ENCODE results near the gene TMEM150C.

The TMEM150C gene

GRCh38 chr4:82469791-82470345 is 91.9 kb downstream of the TMEM150C start:
- DNase-seq = no peak

GRCh38 chr4:82467471-82467870 is 94.3 kb downstream of the TMEM150C start:
- no peak for DNase-seq

GRCh38 chr4:82463221-82463620 is 98.6 kb downstream of the TMEM150C start:
- DNase-seq = no peak

- DNase-seq = peak; percentile 7
These were observed 99.4 kb downstream of the TMEM150C start for GRCh38 chr4:82462415-82462831.

- no peak for DNase-seq
These were observed 100.1 kb downstream of the TMEM150C start for GRCh38 chr4:82461710-82462109.

- no peak for DNase-seq
These were observed 103.1 kb downstream of the TMEM150C start for GRCh38 chr4:82458729-82459128.

GRCh38 chr4:82457266-82457665 is 104.5 kb downstream of the TMEM150C start:
- DNase-seq = no peak

GRCh38 chr4:82452026-82452425 is 109.8 kb downstream of the TMEM150C start:
- DNase-seq = no peak

GRCh38 chr4:82450966-82451755 is 110.6 kb downstream of the TMEM150C start:
- no peak for DNase-seq

GRCh38 chr4:82447886-82448285 is 113.9 kb downstream of the TMEM150C start:
- DNase-seq = no peak

GRCh38 chr4:82439088-82439487 is 122.7 kb downstream of the TMEM150C start:
- DNase-seq = no peak

GRCh38 chr4:82437285-82438005 is 124.3 kb downstream of the TMEM150C start:
- DNase-seq = no peak

GRCh38 chr4:82436780-82437179 is 125.0 kb downstream of the TMEM150C start:
- no peak for DNase-seq

GRCh38 chr4:82436130-82436529 is 125.7 kb downstream of the TMEM150C start:
- DNase-seq = no peak

- no peak for DNase-seq
These were observed 126.8 kb downstream of the TMEM150C start for GRCh38 chr4:82434949-82435348.

GRCh38 chr4:82433791-82434190 is 128.0 kb downstream of the TMEM150C start:
- DNase-seq = no peak
